Measurements from ENCODE around the gene ANKRD33. TPM values are rescaled to one million over a fixed set of nuclear protein-coding genes. Genes with fewer than 3 reads are reported as not detected.

The ANKRD33 gene
- total RNA-seq, 5 donors from 2014 or later (not counting 1 experiment from before 2014, with no cell fraction given) = not detected

DNA sequence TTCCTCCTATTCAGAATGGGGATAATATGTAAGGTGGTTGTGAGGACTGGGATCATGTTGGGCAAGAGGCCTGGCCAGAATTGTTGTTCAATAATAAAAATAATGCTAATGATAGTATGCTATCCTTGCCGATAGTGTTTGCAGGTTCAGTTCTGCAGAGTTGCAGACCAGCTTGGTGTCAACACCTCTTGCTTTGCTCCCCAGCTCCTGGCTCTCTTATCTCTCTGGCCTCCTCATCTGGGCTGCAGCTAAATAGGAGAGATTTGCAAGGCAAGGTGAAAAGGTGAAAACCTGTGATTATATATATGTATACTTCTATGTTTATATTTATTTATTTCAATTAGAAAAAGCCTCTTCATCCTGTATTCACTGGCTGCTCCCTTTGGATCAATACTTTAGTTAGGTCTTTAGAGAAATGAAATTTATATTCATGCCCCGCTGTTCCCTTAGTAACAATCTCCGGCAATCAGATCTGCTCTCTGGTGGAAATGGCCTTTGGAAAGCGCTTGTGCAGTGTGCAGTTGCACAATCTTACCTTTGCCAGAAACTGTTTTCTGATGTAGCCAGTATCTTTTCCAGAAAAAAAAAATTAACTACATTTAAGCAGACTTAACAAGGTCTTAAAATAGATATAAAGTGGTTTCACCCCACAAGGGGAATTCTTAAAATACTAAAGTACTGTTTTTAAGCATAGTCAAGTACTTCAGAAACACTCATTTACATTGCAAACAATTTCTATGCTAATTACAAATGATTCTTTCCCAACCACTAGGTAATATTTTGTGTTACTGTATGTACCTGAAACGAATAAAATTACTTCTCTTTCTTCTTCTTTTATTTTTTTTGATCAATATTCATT is 44.5 kb downstream of the ANKRD33 start:
- no peak overlapping the region for H3K4me3 ChIP-seq (ENCODE audit: control insufficient read depth in 1 of 2, extremely low read depth in 1 of 2, low read length in 1 of 2)
- Mint-ChIP-seq H3K4me3 (no peak overlapping the region), H3K9me3 (no peaks in the 10 kb centered on the region), H3K27me3 (no peaks in the 10 kb centered on the region), H3K27ac (no peak overlapping the region), H3K36me3 (no peaks in the 10 kb centered on the region), H3K4me1 (no peaks in the 10 kb centered on the region)
- ATAC-seq (replicated peaks in 1 of 4) (no peak), DNase-seq (no peak)
- no peak overlapping the region for H3K27ac ChIP-seq (ENCODE audit: low read length)
- no peaks in the 10 kb centered on the region for H3K4me1 ChIP-seq (ENCODE audit: control insufficient read depth in 1 of 2, extremely low read depth in 1 of 2, insufficient read depth in 2 of 2, low read length in 2 of 2)
- CTCF ChIA-PET = no interaction called here
- peaks cover 0 to 6% of the 10 kb centered on the region in 2 experiments for H3K27me3 ChIP-seq (replicated peaks in 1 of 2; ENCODE audit: control insufficient read depth in 2 of 2, extremely low read depth in 1 of 2, insufficient read depth in 2 of 2, low read length in 1 of 2)
- POLR2A ChIA-PET = no interaction called here
- no peaks in the 10 kb centered on the region for H3K9me3 ChIP-seq
- H3K36me3 ChIP-seq (ENCODE audit: control insufficient read depth in 2 of 2, extremely low read depth in 1 of 2, insufficient read depth in 1 of 2, low read length in 1 of 2) = no peaks in the 10 kb centered on the region
- 90% methylated on average over 2 of the region's 5 CpGs for WGBS (ENCODE audit: insufficient coverage)

GRCh38 chr12:51934080-51934479 is 46.2 kb downstream of the ANKRD33 start:
- ChIA-PET POLR2A (no interaction called here), CTCF (interaction anchor here in 1 of 2 donors (0.5 kb wide), 1 partner anchor 1317 kb away, joined by 3 read pairs; no protein-coding TSS in a partner anchor)
- Histone ChIP-seq H3K9me3 (no peaks in the 10 kb centered on the region), H3K27ac (ENCODE audit: low read length) (no peak overlapping the region), H3K27me3 (replicated peaks in 1 of 2; ENCODE audit: control insufficient read depth in 2 of 2, extremely low read depth in 1 of 2, insufficient read depth in 2 of 2, low read length in 1 of 2) (peaks cover 0 to 9% of the 10 kb centered on the region in 2 experiments), H3K36me3 (ENCODE audit: control insufficient read depth in 2 of 2, extremely low read depth in 1 of 2, insufficient read depth in 1 of 2, low read length in 1 of 2) (no peaks in the 10 kb centered on the region), H3K4me1 (ENCODE audit: control insufficient read depth in 1 of 2, extremely low read depth in 1 of 2, insufficient read depth in 2 of 2, low read length in 2 of 2) (no peaks in the 10 kb centered on the region), H3K4me3 (ENCODE audit: control insufficient read depth in 1 of 2, extremely low read depth in 1 of 2, low read length in 1 of 2) (no peak overlapping the region)
- Mint-ChIP-seq H3K36me3 (no peaks in the 10 kb centered on the region), H3K9me3 (no peaks in the 10 kb centered on the region), H3K27ac (no peak overlapping the region), H3K4me1 (no peaks in the 10 kb centered on the region), H3K27me3 (no peaks in the 10 kb centered on the region), H3K4me3 (no peak overlapping the region)
- WGBS (ENCODE audit: insufficient coverage) = 87% methylated on average over 4 of the region's 4 CpGs
- DNase-seq (no peak), ATAC-seq (replicated peaks in 1 of 4) (no peak)

DNA sequence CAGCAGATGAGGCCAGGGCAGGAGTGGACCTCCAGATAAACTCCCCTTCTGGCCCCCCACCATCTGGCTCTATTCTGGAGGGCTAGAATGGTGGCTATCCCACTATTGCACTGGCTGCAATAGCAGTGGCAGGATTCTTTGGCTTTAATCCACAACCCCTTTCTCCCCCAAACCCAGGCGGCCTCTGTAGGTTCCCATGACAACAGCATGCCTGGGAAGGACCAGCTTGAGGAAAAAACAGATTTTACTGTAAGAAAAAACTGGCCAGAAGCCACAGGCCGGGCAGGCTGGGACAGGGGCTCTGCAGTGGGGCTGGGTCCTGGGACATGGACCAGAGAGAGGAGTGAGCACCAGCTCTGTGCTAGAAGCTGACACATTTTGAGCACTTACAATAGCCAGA is 50.0 kb downstream of the ANKRD33 start:
- Mint-ChIP-seq H3K27ac (no peak overlapping the region), H3K36me3 (no peaks in the 10 kb centered on the region), H3K27me3 (peaks cover 3 to 6% of the 10 kb centered on the region in 2 donors), H3K4me1 (peaks cover 4 to 8% (median 6%) of the 10 kb centered on the region in 3 donors), H3K4me3 (no peak overlapping the region), H3K9me3 (no peaks in the 10 kb centered on the region)
- H3K27ac ChIP-seq (ENCODE audit: low read length) = no peak overlapping the region
- H3K27me3 ChIP-seq (replicated peaks in 1 of 2; ENCODE audit: control insufficient read depth in 2 of 2, extremely low read depth in 1 of 2, insufficient read depth in 2 of 2, low read length in 1 of 2) = peaks cover 0 to 16% of the 10 kb centered on the region in 2 experiments
- no peak overlapping the region for H3K4me3 ChIP-seq (ENCODE audit: control insufficient read depth in 1 of 2, extremely low read depth in 1 of 2, low read length in 1 of 2)
- ChIA-PET POLR2A (no interaction called here), CTCF (no interaction called here)
- H3K36me3 ChIP-seq (ENCODE audit: control insufficient read depth in 2 of 2, extremely low read depth in 1 of 2, insufficient read depth in 1 of 2, low read length in 1 of 2) = no peaks in the 10 kb centered on the region
- ATAC-seq (replicated peaks in 1 of 4) = no peak
- no peak for DNase-seq
- WGBS (ENCODE audit: insufficient coverage) = 60% methylated on average over 1 of the region's 2 CpGs
- no peaks in the 10 kb centered on the region for H3K4me1 ChIP-seq (ENCODE audit: control insufficient read depth in 1 of 2, extremely low read depth in 1 of 2, insufficient read depth in 2 of 2, low read length in 2 of 2)
- no peaks in the 10 kb centered on the region for H3K9me3 ChIP-seq

DNA sequence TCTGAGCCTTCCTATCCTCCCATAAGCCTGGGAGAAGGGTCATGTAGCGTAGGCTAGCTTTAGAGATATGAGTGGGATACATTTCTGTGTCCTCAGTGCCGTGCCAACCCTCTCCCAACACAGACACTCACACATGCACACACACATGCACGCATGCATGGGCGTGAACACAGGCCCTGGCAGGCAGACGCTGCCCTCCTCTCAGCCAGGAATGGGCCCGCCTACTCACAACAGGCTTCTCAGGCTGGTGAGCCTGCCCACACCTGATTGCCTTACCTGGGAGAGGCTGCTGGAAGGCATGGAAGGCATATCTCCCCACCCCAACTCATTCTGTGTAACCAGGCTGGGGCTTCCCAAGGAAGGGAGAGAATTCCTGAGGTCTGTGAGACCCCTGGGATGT is 50.8 kb downstream of the ANKRD33 start:
- peaks cover 3 to 10% of the 10 kb centered on the region in 2 donors for H3K27me3 Mint-ChIP-seq
- no peaks in the 10 kb centered on the region for H3K9me3 Mint-ChIP-seq
- DNase-seq (no peak), ATAC-seq (replicated peaks in 1 of 4) (no peak)
- H3K4me3 ChIP-seq (ENCODE audit: control insufficient read depth in 1 of 2, extremely low read depth in 1 of 2, low read length in 1 of 2) = no peak overlapping the region
- peaks cover 0 to 16% of the 10 kb centered on the region in 2 experiments for H3K27me3 ChIP-seq (replicated peaks in 1 of 2; ENCODE audit: control insufficient read depth in 2 of 2, extremely low read depth in 1 of 2, insufficient read depth in 2 of 2, low read length in 1 of 2)
- H3K4me1 Mint-ChIP-seq = peaks cover 4 to 8% (median 6%) of the 10 kb centered on the region in 3 donors
- no CpG with 5 or more reads among the region's 6 CpGs for WGBS (ENCODE audit: insufficient coverage)
- no peak overlapping the region for H3K27ac ChIP-seq (ENCODE audit: low read length)
- ChIA-PET POLR2A (no interaction called here), CTCF (no interaction called here)
- H3K4me1 ChIP-seq (ENCODE audit: control insufficient read depth in 1 of 2, extremely low read depth in 1 of 2, insufficient read depth in 2 of 2, low read length in 2 of 2) = no peaks in the 10 kb centered on the region
- no peak overlapping the region for H3K27ac Mint-ChIP-seq
- no peak overlapping the region for H3K4me3 Mint-ChIP-seq
- H3K9me3 ChIP-seq = no peaks in the 10 kb centered on the region
- H3K36me3 Mint-ChIP-seq = no peaks in the 10 kb centered on the region
- no peaks in the 10 kb centered on the region for H3K36me3 ChIP-seq (ENCODE audit: control insufficient read depth in 2 of 2, extremely low read depth in 1 of 2, insufficient read depth in 1 of 2, low read length in 1 of 2)

DNA sequence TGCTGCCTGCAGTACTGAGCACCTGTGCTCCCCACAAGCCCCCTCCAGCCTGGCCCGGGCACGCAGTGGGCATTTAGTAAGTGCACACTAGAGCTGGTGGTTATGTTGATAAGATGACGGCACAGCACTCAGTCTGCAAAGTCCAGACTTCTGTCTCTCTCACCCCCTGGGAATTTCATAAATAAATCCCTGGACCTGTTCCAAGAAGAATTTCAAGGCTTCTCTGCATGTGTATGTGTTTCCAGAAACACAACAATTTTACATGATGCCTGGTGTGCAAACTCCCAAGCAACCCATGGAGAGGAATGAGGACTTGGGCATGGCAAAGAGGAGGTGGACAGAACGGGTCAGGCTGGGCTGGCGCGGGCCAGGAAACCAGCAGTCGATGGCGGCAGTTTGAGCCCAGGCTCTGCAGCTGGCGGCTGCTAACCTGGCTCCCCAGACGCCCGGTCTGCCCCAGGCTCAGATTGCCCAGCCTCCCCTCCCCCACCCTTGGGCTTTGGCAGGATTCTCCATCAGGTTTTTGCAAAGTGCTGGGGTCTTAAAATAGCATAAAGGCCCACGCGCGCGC is 53.2 kb downstream of the ANKRD33 start:
- Histone ChIP-seq H3K36me3 (ENCODE audit: control insufficient read depth in 2 of 2, extremely low read depth in 1 of 2, insufficient read depth in 1 of 2, low read length in 1 of 2) (no peaks in the 10 kb centered on the region), H3K27me3 (replicated peaks in 1 of 2; ENCODE audit: control insufficient read depth in 2 of 2, extremely low read depth in 1 of 2, insufficient read depth in 2 of 2, low read length in 1 of 2) (peaks cover 0 to 19% of the 10 kb centered on the region in 2 experiments), H3K4me1 (ENCODE audit: control insufficient read depth in 1 of 2, extremely low read depth in 1 of 2, insufficient read depth in 2 of 2, low read length in 2 of 2) (no peaks in the 10 kb centered on the region), H3K4me3 (ENCODE audit: control insufficient read depth in 1 of 2, extremely low read depth in 1 of 2, low read length in 1 of 2) (no peak overlapping the region), H3K27ac (ENCODE audit: low read length) (no peak overlapping the region), H3K9me3 (no peaks in the 10 kb centered on the region)
- peaks cover 5 to 15% (median 11%) of the 10 kb centered on the region in 3 donors for H3K9me3 Mint-ChIP-seq
- H3K36me3 Mint-ChIP-seq = peaks cover 7% of the 10 kb centered on the region
- H3K4me3 Mint-ChIP-seq = no peak overlapping the region
- peaks cover 4 to 10% of the 10 kb centered on the region in 2 donors for H3K27me3 Mint-ChIP-seq
- POLR2A ChIA-PET = no interaction called here
- H3K4me1 Mint-ChIP-seq = peaks cover 4 to 8% (median 6%) of the 10 kb centered on the region in 3 donors
- ATAC-seq (replicated peaks in 1 of 4) (no peak), DNase-seq (no peak)
- 93% methylated on average over 4 of the region's 15 CpGs for WGBS (ENCODE audit: insufficient coverage)
- CTCF ChIA-PET = interaction anchor here in 1 of 2 donors (0.6 kb wide), 1 partner anchor 66 kb away, joined by 4 read pairs; no protein-coding TSS in a partner anchor
- no peak overlapping the region for H3K27ac Mint-ChIP-seq
